Measurements from ENCODE around the gene FARS2.

DNA sequence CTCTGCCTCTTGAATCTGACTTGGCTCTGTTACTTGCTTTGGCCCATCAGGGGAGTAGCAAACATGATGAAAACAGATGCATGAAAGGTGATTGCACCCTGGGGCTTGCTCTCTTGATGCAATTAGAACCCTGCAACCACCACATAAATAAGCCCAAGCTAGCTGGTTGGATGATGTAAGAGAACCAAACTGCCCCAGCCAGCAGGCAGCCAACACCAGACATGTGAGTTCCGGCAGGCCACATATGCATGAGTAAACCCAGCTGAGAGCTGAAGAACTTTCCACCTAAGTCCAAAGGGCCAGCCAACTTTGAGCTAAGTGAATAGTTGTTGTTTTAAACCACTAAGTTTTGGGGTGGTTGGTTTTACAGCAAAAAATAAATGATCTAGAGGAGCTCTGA lies 268.4 kb downstream of the FARS2 start:
- no peak for TF ChIP-seq CTCF (conservative IDR thresholded peaks at IDR 0.05 in 1 of 2, IDR thresholded peaks at IDR 0.05 in 1 of 2; ENCODE audit: low read depth in 1 of 2, low read length in 2 of 2)
- no peak for TF ChIP-seq EZH2 (IDR thresholded peaks at IDR 0.05; ENCODE audit: low read length, missing control alignments)

Data from fibroblast of lung (primary cell).